Daoy (cell line): ENCODE data around the gene PSD2. TPM values are rescaled to one million over a fixed set of nuclear protein-coding genes. Genes with fewer than 3 reads are reported as not detected.

ENCODE experiments used
- DNase-seq: peaks from one replicate; pipeline ENCODE4 v3.0.0-alpha.2; 2015; ENCODE audit warnings: low read depth
- total RNA-seq: library from RNA; depleted of rRNA; stranded (reverse); fragments of >200 nt; shearing (Covaris generic); gene quantifications from 2 replicates; pipeline ENCODE4 v1.2.3, GENCODE V29; 2014

Gene PSD2
- total RNA-seq, 1 experiment from 2014 or later: 0.40 TPM

DNA sequence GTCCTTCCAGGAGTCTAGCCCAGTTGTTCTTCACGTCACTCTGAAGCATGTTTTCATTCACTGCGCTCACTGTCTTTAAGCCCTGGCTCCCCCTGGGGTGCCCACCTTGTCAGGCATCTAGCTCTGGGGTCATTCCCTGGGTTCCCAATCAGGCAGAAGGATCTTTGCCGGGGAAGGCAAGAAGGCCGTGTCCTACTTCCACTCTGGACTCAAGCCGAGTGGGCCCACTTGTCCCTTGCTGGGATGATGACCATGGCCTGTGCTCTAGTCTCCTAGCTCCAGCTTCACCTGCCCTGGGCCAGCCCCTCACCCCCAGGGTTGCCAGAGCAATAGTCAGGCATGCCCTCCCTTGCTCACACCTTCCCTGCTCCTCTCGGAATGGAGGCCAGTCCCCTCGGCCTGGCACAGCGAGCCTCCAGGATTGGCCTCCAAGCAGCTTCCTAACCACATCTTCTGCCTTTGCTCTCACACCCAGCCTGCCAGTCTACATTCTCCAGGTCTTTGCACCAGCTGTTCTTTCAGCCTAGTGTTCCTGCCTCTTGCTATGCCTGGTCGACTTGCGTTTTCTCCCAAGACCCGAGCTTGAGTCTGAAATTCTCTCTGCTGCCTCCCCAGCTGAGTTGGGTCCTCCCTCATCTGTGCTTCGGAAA, 32.2 kb upstream of the PSD2 start:
- no peak for DNase-seq

DNA sequence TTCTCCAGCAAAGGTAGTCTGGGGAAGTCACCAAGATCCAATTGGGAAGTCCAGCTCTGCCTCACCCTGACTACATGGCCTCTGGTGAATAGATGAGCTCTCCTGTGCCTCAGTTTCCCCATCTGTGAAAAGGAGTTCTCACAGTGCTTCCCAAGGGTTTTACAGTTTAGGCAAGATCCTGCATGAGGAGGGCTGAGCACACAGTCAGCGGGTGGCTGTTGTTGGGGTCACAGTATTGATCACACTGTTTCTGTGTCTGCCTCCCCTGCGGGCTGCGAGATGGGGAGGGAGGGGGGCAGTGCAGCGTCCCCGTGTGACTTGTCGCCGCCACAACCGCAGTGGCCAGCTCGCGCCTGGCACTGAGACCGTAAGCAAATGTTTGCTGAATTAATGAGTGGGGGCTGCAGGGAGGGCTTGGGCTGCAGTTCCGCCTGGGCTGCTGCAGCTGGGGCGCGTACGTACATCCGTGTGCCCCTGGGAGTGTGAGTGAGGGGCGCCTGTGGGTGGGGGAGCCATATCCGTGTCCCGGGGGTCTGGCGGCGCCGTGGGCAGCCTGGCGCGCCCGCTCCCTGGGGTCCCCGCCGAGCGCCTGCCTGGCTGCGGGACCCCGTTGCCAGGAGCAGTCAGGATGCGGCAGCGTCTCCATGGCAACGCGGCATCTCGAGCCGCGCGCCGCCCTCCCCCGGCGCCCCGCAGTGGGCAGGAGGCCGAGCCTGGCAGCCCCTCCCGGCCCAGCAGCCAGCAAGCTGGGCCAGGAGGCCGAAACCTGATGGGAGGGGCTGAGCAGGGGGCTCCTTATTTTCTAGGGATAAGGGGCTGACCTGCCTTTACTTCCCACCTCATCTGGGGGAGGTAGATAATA, 31.4 kb upstream of the PSD2 start:
- DNase-seq: no peak

DNA sequence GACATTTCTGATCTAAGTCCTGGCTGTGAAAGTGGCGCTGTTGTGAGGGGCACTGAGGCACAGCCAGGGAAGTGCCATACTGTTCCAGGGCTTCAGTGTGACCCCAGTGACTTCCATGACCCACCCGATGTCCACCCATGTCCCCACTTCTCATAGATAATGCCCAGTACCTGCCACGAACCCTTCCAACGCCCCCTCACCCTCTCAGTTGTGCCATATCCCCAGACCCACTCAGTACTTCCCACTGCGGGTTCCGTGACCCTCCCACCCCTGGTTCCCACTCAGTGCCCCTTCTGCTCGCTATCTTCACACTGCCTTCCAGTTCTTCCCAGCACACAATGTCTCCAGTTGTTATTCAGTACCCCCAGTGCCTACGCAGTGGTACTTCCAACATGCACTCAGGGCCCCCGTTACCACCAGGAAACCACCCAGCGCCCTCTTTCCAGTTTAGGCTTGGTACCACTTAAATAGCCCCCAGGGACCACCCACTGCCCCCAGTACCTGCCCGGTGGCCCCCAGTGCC, 30.7 kb upstream of the PSD2 start:
- DNase-seq: no peak

DNA sequence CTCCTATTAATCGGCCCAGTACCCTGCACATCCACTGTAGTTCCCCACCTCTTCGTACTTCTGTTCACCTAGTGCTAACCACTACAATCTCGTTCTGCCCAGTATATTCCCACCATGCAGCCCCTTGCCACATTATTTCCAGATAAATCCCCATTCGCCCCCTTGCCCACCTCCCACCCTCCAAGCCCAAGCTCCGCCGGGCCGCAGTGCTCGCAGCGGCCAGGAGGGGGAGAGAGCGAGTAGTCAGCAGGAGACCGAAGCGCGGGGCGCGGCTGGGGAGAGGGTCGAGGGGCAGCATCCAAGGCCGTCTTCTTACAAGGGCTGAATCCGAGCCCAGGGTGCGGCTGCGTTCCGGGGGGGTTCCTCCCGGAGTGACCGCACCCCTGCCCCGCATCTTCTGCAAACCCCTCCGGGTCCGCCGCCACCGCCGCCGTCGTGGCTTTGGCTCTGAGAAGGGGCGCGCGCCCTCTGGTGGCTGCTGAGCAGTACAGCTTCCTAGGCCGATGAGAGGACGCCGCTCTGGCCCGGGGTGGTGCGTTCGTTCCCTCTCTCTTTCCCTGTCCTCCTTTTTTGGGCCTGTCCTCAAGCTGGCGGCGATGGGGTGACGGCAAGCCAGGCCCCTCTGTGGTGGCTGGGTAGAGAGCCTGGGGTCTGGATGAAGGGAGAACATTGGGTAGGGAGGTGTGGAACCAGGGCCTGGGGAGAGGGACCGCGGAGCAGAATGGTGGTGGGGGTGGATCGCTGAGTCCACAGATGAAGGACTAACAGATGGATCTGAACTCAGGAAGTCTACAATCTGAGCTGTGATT, 30.0 kb upstream of the PSD2 start:
- DNase-seq: peak; percentile 88

DNA sequence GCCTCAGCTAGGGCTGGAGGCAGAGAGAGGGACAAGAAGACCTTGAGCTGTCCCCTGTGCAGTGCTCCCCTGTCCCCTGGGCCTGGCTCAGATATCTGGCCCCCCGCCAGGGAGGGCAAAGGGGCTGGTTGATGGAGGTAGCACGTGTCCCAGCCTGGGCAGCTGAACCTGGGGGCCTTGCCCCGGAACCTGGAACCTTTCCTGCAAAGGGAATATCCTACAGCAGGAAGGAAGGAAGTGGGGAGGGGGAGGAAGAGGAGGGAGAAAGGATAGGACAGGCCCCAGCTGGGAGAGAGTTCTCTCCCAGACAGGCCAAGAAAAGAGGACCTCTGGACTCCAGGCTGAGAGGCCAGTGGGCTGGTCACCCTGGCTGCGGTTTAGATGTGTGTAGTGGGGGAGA, 27.6 kb upstream of the PSD2 start:
- DNase-seq: no peak

DNA sequence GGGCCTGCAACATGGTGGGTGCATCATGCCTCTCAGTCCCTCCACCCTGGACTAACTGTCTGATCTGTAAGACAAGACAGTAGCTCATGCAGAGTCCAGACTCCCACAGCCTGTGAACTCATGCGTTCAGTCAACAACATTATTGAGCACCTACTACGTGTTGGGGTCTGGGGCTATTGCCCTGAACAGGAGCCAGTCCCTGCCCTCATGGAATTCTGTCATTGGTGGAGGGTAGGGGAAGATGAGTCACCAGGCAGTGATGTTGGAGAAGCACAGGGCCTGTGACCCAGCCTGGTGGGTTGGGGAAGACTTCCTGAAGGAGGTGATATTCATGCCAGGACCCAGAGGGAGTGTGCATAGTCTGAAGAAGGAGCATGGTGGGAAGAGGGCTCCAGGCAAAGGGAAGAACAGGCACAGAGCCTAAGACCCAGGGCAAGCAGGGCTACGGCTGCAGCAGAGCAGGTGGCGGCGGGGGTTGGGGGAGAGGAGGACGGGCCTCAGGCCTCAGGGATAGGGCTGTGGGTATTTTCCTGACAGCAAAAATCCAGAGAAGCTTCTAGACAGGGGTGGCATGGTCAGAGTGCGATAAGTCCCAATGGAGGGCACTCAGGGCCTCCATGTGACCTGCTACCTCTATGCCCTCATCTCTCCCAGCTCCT, 26.7 kb upstream of the PSD2 start:
- DNase-seq: peak; percentile 52

DNA sequence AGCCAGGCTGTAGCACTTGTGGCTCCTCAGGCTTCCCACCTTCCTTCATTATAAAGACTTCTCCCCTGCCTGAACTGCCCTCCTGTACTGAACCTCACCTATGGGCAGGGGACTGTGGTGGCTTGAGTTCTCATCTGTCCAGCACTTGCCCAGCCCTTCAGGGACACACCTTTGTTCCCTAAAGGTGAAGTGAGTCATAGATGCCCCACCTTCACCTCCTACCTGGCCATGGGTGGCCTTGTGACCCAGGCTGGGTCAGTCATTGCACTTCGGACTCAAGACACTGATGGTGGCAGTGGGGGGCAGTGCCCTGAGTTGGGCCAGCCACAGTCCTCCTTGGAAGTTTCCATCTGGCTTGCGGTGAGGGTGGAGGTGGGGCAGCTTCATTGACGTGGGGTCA, 26.1 kb upstream of the PSD2 start:
- no peak for DNase-seq

DNA sequence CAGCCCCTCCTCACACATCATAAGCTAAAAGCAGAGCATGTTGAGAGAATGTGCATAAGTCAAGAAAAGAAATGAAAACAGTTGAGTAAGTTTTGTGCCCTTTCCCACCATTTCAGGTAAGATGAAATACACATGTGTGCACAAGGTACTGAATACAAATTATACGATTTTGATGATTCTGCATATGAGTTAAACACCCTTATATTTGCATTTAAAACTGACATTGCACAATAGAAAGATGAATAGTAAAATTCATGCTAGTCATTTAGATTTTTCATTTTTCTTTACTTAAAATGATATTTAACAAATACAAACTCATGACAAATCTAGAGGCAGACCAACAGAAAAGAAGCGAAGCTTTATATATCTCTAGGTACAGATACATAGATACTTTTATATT, 24.9 kb upstream of the PSD2 start:
- DNase-seq: no peak

DNA sequence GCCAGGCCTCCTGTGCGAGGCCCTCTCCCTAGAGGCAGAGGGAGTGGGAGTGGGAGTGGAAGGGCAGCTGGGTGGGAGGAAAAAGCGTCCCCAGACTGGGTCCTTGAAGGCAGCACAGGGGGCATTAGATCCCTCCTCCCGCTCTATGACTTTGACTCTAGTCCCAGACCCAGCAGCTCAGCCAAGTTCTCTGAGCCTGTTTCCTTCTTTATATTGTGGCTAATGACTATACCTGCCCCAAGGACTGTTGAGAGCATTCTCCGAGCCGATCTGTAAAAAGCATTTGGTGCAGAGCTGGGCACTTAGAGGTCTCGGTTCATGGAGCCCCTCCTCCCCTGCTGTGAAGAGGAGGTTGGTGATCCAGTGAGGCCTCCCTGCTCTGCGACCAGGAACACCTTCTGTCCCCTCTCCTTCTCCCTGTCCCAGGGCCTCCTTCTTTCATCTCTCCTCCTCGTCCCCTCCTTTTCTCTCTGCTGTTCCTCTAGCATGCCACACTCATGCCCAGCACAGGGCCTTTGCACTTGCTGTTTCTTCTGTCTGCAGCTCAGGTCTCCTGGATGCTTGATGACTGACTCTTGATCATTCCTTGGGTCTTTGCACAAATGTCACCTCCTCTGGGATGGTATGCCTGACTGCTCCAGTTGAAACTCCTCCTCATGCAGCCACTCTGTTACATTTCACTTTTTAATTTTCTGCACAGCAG, 23.4 kb upstream of the PSD2 start:
- no peak for DNase-seq

DNA sequence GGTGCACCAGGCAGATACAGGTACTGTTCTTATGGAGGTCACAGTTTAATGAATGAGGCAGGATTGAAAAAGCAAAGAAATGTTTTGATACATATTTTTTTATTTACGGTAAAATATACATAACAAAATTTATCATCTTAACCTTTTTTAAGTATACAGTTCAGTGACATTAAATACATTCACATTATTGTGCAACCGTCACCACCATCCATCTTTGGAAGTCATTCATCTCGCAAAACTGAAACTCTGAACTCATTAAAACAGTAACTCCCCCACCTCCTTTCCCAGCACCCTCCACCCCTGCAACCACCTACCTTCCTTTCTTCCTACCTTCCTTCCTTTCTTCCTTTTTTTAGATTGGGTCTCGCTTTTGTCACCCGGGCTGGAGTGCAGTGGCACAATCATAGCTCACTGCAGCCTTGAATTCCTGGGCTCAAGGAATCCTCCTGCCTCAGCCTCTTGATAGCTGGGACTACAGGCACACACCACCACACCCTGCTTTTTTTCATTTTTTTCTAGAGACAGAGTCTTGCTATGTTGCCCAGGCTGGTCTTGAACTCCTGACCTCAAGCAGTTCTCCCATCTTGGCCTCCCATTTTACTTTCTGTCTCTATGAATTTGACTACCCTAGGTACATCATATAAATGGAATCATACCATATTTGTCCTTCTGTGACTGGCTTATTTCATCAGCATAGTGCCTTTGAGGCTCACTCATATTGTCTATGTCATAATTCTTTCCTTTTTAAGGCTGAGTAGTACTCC, 22.5 kb upstream of the PSD2 start:
- DNase-seq: no peak

DNA sequence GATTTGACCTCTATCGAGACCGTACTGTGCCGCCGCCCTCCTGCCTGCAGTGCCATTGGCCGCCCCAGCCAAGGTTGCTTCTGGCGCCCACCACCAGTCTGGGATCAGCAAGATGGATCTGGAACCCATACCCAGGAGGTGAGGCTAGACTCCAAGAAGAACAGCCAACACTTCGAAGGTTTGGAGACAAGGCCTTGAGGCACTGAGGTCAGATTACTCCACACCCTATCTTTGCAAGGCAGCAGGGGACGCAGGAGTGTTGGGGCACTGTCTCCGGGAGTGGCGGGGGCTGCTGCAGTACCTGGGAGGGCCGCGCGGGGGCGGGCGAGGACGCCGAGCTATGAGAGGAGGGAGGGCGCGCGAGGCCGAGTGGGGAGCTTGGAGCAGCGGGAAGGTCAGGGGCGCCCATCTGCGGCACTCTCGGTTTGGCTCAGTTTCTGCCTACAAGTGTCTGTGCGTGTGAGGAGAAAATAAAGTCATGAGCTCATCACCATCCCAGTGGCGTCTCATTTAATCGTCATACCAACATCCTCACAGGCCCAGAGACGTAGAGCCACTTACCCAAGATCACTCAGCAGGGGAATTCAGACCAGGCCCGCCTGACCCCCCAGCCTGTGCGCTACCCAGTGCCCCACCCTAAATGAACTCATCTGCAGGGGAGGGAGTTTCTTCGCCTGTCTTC, 20.5 kb upstream of the PSD2 start:
- peak; percentile 78 for DNase-seq

DNA sequence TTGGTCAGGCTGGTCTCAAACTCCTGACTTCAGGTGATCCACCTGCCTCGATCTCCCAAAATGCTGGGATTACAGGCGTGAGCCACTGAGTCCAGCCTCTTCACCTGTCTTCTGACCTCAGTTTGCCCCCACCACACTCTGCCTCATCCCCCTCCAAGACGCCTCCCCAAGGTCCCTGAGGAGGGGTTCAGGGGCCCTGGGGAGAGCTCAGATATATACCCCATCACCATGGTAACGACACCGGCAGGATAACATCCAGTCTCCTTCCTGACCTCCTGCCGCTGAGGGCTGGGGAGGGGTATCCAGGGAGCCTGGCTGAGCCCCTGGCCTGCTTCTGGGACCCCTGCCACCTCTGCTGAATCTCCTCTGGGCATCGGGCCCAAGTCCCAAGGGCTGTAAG, 19.7 kb upstream of the PSD2 start:
- no peak for DNase-seq

DNA sequence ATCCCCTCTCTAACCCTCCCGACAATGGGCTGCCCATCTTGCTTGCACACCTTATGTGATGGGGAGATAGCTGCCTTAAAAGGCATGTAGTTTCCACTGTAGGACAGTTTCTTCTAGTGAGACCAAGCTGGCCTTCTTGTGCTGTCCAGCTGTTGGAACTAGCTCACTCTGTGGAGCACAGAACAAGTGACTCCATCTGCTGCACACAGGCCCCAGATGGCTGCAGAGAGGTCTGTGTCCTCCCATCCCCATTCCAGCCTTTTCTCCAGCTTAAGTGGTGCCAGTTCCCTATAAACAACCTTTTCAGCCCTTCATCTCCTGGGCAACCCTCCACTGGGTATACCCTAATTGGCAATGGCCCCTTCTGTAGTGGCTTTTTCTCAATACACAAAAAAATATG, 18.7 kb upstream of the PSD2 start:
- DNase-seq: no peak

DNA sequence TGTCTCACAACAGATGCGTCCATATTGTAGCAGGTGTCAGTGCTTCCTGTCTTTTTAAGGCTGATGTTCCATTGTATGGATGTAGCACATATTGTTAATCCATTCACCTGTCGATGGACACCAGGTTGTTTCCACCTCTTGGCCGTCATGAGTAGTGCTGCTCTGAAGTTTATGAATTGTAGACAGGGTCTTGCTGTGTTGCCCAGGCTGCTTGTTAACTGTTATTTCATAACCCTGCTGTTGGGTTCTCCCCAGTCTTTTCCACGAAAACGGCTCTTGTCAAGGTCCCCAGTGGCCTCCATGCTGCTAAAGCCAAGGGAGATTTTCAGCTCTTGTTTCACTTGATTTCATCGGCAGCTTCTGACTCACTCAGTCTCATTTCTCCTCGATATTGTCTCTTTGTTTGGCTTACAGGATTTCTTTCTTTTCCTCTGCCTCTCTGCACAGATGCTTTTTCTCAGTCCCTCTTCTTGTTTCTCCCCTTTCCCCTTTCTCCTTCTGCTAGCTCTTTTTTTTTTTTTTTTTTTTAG, 12.1 kb upstream of the PSD2 start:
- DNase-seq: no peak

DNA sequence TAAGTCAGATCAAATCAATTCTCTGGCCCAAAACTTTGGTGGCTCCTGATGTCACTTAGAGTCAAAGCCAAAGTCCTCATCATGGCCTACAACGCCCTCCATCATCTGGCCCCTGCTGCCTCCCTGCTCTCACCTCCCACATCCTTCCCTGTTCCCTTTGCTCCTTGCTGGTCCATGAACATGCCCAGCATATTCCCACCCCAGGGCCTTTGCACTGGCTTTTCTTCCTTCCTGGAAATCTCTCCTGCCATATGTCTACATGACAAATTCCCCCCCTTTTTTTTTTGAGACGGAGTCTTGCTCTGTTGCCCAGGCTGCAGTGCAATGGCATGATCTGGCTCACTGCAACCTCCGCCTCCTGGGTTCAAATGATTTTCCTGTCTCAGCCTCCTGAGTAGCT, 11.1 kb upstream of the PSD2 start:
- DNase-seq: no peak

DNA sequence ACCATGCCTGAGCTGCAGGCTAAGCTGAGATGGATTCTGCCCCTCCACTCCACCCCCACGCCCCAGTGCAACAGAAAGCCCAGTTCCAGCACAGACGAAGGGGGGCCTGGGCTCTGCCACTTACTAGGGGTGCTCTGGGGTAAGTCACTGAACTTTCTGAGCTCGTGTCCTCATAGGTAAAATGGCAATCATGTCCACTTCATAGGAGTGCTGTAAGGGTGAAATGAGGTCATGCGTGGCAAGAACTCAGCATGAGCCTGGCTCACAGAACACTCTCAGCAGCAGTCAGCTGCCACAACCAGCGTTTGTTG, 8.4 kb upstream of the PSD2 start:
- DNase-seq: no peak

DNA sequence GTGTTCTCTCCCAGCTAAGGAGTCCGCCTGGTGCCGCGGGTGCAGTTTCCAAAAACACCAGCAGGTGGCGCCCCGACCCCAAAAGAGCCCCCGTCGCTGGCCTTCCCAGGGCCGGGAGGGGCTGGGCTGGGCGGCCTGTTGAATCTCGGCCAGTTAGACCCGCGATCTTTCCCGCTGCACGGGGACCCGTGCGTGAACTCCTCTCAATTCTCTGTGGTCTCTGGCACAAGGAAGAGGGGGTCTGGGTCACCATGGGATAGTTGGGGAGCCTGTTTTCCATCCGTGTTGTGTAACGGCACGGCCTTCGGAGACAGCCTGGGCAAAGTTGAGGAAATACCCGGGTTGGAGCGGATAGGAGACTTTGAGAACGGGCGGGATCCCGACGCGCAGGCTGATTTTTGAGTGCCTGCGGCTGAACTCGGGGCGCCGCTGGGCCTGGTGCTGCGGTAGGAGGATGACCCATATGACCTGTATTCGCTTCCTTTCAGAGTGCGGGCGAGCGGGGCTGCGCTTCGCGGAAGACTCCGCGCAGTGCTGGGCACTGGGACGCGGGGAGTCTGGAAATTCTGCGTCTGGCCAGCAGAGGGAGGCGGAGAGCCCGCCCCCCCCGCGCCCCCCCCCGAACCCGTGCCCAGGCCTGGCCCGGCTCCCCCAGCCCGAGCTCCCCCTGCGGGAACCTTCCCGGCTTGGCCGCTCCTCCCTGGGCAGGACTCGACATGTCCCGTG, 7.9 kb upstream of the PSD2 start:
- DNase-seq: peak; percentile 86

DNA sequence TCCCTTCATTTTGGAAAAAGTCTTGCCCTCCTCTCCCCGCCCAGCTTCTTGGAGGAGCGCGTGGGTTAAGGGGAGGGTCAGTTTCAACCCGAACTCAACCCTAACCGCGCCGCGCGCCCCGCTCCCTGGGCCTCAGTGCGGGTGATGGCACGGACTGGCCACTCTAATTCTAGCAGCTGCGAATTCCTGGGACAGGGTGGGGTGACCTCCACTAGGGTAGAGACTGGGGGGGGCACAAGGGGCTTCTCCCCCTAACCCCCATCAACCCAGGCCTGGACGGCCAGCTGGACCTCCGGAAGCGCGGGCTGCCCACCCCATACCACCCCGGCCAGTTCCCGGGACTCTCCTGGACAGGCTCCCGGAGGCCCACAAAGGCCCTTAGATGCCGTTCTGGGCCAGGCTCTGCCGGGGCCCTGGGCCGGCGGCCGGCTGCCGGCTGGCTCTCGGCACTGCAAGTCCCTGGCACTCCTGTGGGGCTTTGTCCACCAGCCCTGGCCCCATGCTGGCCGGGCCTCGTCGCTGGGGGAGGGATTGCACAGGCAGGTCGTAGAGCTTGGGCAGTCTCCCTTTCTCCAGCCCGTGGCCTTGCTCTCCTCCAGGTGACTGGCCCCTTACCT, 7.2 kb upstream of the PSD2 start:
- DNase-seq: no peak
